K562 (cell line): ENCODE measurements around the gene RYR3. TPM values are rescaled to one million over a fixed set of nuclear protein-coding genes. Genes with fewer than 3 reads are reported as not detected.

ENCODE experiments used
- ATAC-seq: fragments of 200-7000 bp; cut with Tn5 transposase; 3 replicates; pipeline ENCODE4 v1.9.1; 2020; ENCODE audit warnings: moderate library complexity
- BruUV-seq: library from RNA; stranded (reverse); fragments of 400-500 nt; replicated peaks from 2 replicates; lab custom pipeline; 2021; lab: Mats Ljungman, UMichigan
- CTCF ChIA-PET: fragments of 300-600 bp; formaldehyde crosslinking; extraction: SDS; loops from one replicate; lab custom pipeline; 2021; ENCODE audit warnings: low intra/inter-chr PET ratio; lab: Yijun Ruan, JAX
- POLR2A ChIA-PET: fragments of 300-600, 350-650 bp; sonication (Branson Sonifier 250); formaldehyde crosslinking; extraction: SDS; loops from one replicate; lab custom pipeline; 2021; ENCODE audit warnings: antibody characterized with exemption, inconsistent platforms; lab: Yijun Ruan, JAX
- DNase-seq, 4 experiments: peaks; one replicate each; pipeline versions ENCODE4 v3.0.0 to v3.0.0-alpha.2; 2011 to 2018; ENCODE audit warnings: low spot score in 3 of 4, mixed read lengths in 3 of 4; ENCODE audit errors: extremely low read depth in 1 of 4
- FAIRE-seq: peaks from 2 replicates; lab custom pipeline; 2011; peaks lifted over from hg19 to GRCh38; lab: Jason Lieb, UNC
- H2AFZ ChIP-seq: 2 replicates; pipeline ENCODE4 v1.6.0; 2011; ENCODE audit warnings: low read depth, low read length, control low read depth, inconsistent platforms
- H3K27ac ChIP-seq: fragments of 200-600 bp; 3 replicates; pipeline ENCODE4 v1.8.0; 2011; ENCODE audit warnings: low read depth, mild to moderate bottlenecking, control low read depth, inconsistent platforms, low read length, moderate library complexity, mixed read lengths; ENCODE audit errors: extremely low read depth
- H3K27me3 ChIP-seq, 2 experiments: fragments of 300-600 bp in 1 of 2; 2 replicates in 1 of 2; 3 replicates in 1 of 2; pipeline versions ENCODE4 v1.6.0 to v1.8.0; 2011; ENCODE audit warnings: inconsistent platforms in 2 of 2, low read length in 2 of 2, mild to moderate bottlenecking in 1 of 2, mixed read lengths in 1 of 2, moderate library complexity in 1 of 2; ENCODE audit not compliant: control insufficient read depth in 2 of 2, insufficient read depth in 2 of 2
- H3K36me3 ChIP-seq: fragments of 300-600 bp; 3 replicates; pipeline ENCODE4 v1.8.0; 2011; ENCODE audit warnings: mild to moderate bottlenecking, low read length, inconsistent platforms; ENCODE audit not compliant: control insufficient read depth, insufficient read depth
- H3K4me1 ChIP-seq, 2 experiments: fragments of 200-600 bp in 1 of 2; replicated peaks in 1 of 2; 2 replicates in 1 of 2; 3 replicates in 1 of 2; pipeline versions ENCODE4 v1.5.1 to v1.8.0; 2011; ENCODE audit warnings: inconsistent platforms in 2 of 2, low read length in 2 of 2, mild to moderate bottlenecking in 1 of 2, mixed read lengths in 1 of 2, moderate library complexity in 1 of 2; ENCODE audit not compliant: control insufficient read depth in 2 of 2, insufficient read depth in 2 of 2
- H3K4me2 ChIP-seq: 2 replicates; pipeline ENCODE4 v1.6.1; 2011; ENCODE audit warnings: low read length, control low read depth, inconsistent platforms, mixed read lengths; ENCODE audit not compliant: insufficient read depth
- H3K4me3 ChIP-seq: fragments of 200-600 bp; sonication (generic), shearing (Covaris generic); 2 replicates; pipeline ENCODE4 v1.5.1; 2016; ENCODE audit warnings: control low read depth, inconsistent platforms
- H3K79me2 ChIP-seq: fragments of 200-600 bp; 3 replicates; pipeline ENCODE4 v1.8.0; 2011; ENCODE audit warnings: low read length, inconsistent platforms; ENCODE audit not compliant: control insufficient read depth, insufficient read depth
- H3K9ac ChIP-seq, 2 experiments: 2 replicates each; pipeline versions ENCODE4 v1.6.0 to v1.6.1; 2011; ENCODE audit warnings: low read depth in 2 of 2, low read length in 2 of 2, control low read depth in 1 of 2, inconsistent platforms in 1 of 2, mild to moderate bottlenecking in 1 of 2, mixed read lengths in 1 of 2; ENCODE audit not compliant: insufficient read depth in 1 of 2
- H3K9me1 ChIP-seq: one replicate; pipeline ENCODE4 v1.6.0; 2011; ENCODE audit warnings: inconsistent platforms, mild to moderate bottlenecking, low read length, moderate library complexity; ENCODE audit not compliant: control insufficient read depth, insufficient read depth
- H3K9me3 ChIP-seq: replicated peaks from 2 replicates; pipeline ENCODE4 v1.5.1; 2011; ENCODE audit warnings: low read depth, low read length, inconsistent platforms; ENCODE audit not compliant: control insufficient read depth, insufficient read depth
- H4K20me1 ChIP-seq: replicated peaks from 2 replicates; pipeline ENCODE4 v1.6.1; 2011; ENCODE audit warnings: low read length, inconsistent platforms, mixed read lengths; ENCODE audit not compliant: control insufficient read depth, insufficient read depth
- BRCA1 ChIP-seq, 2 experiments: fragments of 450-650 bp in 1 of 2; sonication (generic) in 1 of 2; formaldehyde crosslinking in 1 of 2; IDR thresholded peaks; 2 replicates each; pipeline versions ENCODE4 v1.5.0 to v1.6.1; 2017 to 2020; ENCODE audit warnings: mild to moderate bottlenecking in 1 of 2, missing genetic modification reagents in 1 of 2
- CREB1 ChIP-seq, 2 experiments: sonication (generic) in 1 of 2; formaldehyde crosslinking in 1 of 2; IDR thresholded peaks; 2 replicates each; pipeline versions ENCODE4 v1.6.1 to v1.8.0; 2012 to 2022; ENCODE audit warnings: inconsistent platforms in 1 of 2, mild to moderate bottlenecking in 1 of 2, missing genetic modification reagents in 1 of 2, moderate library complexity in 1 of 2
- DMBX1 ChIP-seq: fragments of 250-450 bp; sonication (Bioruptor Pico); IDR thresholded peaks from 2 replicates; pipeline ENCODE4 v1.8.0; 2022; ENCODE audit warnings: inconsistent platforms, mild to moderate bottlenecking, moderate library complexity, borderline replicate concordance
- EP400 ChIP-seq: fragments of 450-650 bp; IDR thresholded peaks from 2 replicates; pipeline ENCODE4 v1.6.1; 2017; ENCODE audit warnings: antibody characterized with exemption, mild to moderate bottlenecking, moderate library complexity
- ETS2 ChIP-seq: IDR thresholded peaks from 2 replicates; pipeline ENCODE4 v1.6.1; 2016; ENCODE audit warnings: borderline replicate concordance, missing genetic modification characterization, mild to moderate bottlenecking, moderate library complexity, missing compliant biosample characterization; ENCODE audit not compliant: poor library complexity, severe bottlenecking
- HCFC1 ChIP-seq: IDR thresholded peaks from 2 replicates; pipeline ENCODE4 v1.6.1; 2012; ENCODE audit warnings: low read depth, low read length, improper control_type of control experiment
- KDM2B ChIP-seq: fragments of 250-450 bp; sonication (Bioruptor Pico); IDR thresholded peaks from 2 replicates; pipeline ENCODE4 v1.8.0; 2021; ENCODE audit warnings: mild to moderate bottlenecking, moderate library complexity
- MAFK ChIP-seq: IDR thresholded peaks from 2 replicates; pipeline ENCODE4 v1.6.1; 2011; ENCODE audit warnings: low read length, improper control_type of control experiment
- MIER1 ChIP-seq: fragments of 450-650 bp; IDR thresholded peaks from 2 replicates; pipeline ENCODE4 v1.6.1; 2016; ENCODE audit warnings: antibody characterized with exemption, mild to moderate bottlenecking, low read depth
- MXI1 ChIP-seq: IDR thresholded peaks from 2 replicates; pipeline ENCODE4 v1.6.1; 2011; ENCODE audit warnings: low read depth, mild to moderate bottlenecking, improper control_type of control experiment, low read length
- PPARD ChIP-seq: fragments of 250-450 bp; sonication (Bioruptor Pico); IDR thresholded peaks from 2 replicates; pipeline ENCODE4 v1.8.0; 2022; ENCODE audit warnings: inconsistent platforms, mild to moderate bottlenecking, moderate library complexity
- SMAD4 ChIP-seq: fragments of 250-450 bp; sonication (Bioruptor Pico); conservative IDR thresholded peaks from 2 replicates; pipeline ENCODE4 v1.8.0; 2021; ENCODE audit warnings: inconsistent platforms, mild to moderate bottlenecking, moderate library complexity
- TARDBP ChIP-seq: fragments of 450-650 bp; IDR thresholded peaks from 2 replicates; pipeline ENCODE4 v1.6.1; 2016
- ZBTB7A ChIP-seq: IDR thresholded peaks from 2 replicates; pipeline ENCODE4 v1.6.1; 2011; ENCODE audit warnings: low read depth, mild to moderate bottlenecking, low read length, moderate library complexity, borderline replicate concordance; ENCODE audit not compliant: control insufficient read depth
- ZNF280A ChIP-seq: fragments of 450-650 bp; IDR thresholded peaks from 2 replicates; pipeline ENCODE4 v1.6.1; 2018; ENCODE audit warnings: mild to moderate bottlenecking, low read depth; ENCODE audit not compliant: partially characterized antibody
- ZNF695 ChIP-seq: fragments of 450-650 bp; formaldehyde crosslinking; IDR thresholded peaks from 2 replicates; pipeline ENCODE4 v1.4.0; 2020; ENCODE audit warnings: mild to moderate bottlenecking, moderate library complexity
- WGBS: fragments of 100-300 bp; shearing (Covaris generic); methylation state at CpG from one replicate; pipeline ENCODE4 v1.1.6; 2016; ENCODE audit warnings: low coverage, mixed read lengths; ENCODE audit not compliant: insufficient coverage; ENCODE audit errors: missing lambda C conversion rate; 5-methylcytosine and 5-hydroxymethylcytosine counted together
- in situ Hi-C: fragments of 300-500 bp; cut with MboI; formaldehyde crosslinking; loops from 4 replicates; pipeline ENCODE4 v1.15.0; 2018; ENCODE audit warnings: inconsistent platforms, mixed read lengths
- intact Hi-C: fragments of 100-400 bp; cut with micrococcal nuclease; formaldehyde crosslinking; loops from 2 replicates; pipeline ENCODE4 v1.14.2; 2022
- polyA plus RNA-seq, 8 experiments: library from polyadenylated mRNA; depleted of rRNA in 4 of 8; stranded (reverse) in 5 of 8; unstranded in 3 of 8; fragments of >200 nt; fragmentation: Nextera tagmentation in 2 of 8; fragmentation: Illumina TruSeq in 1 of 8; extraction: Ambion mirVana in 2 of 8; extraction: Trizol in 1 of 8; gene quantifications; 2 replicates each; pipeline versions ENCODE4 v1.2.1 to v1.2.3, GENCODE V29; 2011 to 2014; ENCODE audit warnings: inconsistent platforms in 1 of 8, missing spikeins in 1 of 8
- total RNA-seq, 7 experiments: library from RNA; depleted of rRNA in 6 of 7; stranded (reverse); fragments of >200 nt in 6 of 7; fragmentation: Illumina TruSeq in 2 of 7; extraction: Trizol in 2 of 7; gene quantifications; 2 replicates each; pipeline versions ENCODE4 v1.2.1 to v1.2.3, GENCODE V29; 2011 to 2021; ENCODE audit warnings: low replicate concordance in 1 of 7

RYR3 gene
- total and polyA plus RNA-seq, 9 of the 15 experiments (the other 6 are each of a cell fraction or from before 2014, with no cell fraction given), result 0.04 TPM; not detected in 8

GRCh38 chr15:33644304-33644703 is 333.5 kb downstream of the RYR3 start:
- ChIA-PET POLR2A (interaction anchor here (0.7 kb wide), 1 partner anchor 8 kb away, joined by 3 read pairs; no protein-coding TSS in a partner anchor), CTCF (no interaction called here)
- no peak for FAIRE-seq
- H3K27me3 ChIP-seq, result peaks cover 2 to 10% of the 10 kb centered on the region in 2 experiments; a peak in 4 of 5 replicates
- H2AFZ ChIP-seq, result no peak overlapping the region
- BruUV-seq, result no TSS peak
- no peaks in the 10 kb centered on the region for H3K9me1 ChIP-seq
- no peak for TF ChIP-seq MXI1
- in situ Hi-C loops, result no loop called here
- H3K9me3 ChIP-seq, result no peaks in the 10 kb centered on the region
- no peak for DNase-seq
- no peaks in the 10 kb centered on the region for H3K79me2 ChIP-seq
- no peaks in the 10 kb centered on the region for H3K36me3 ChIP-seq
- H3K9ac ChIP-seq, result no peak overlapping the region
- H3K4me2 ChIP-seq, result no peak overlapping the region
- no peak for ATAC-seq
- H3K4me3 ChIP-seq, result no peak overlapping the region
- H3K4me1 ChIP-seq, result no peaks in the 10 kb centered on the region
- 1% methylated on average over 9 of the region's 9 CpGs for WGBS
- H4K20me1 ChIP-seq, result no peaks in the 10 kb centered on the region
- H3K27ac ChIP-seq, result no peak overlapping the region
- intact Hi-C loops, result loop anchor here (10.0 kb wide), 1 partner anchor 60 kb away; no protein-coding TSS in a partner anchor

GRCh38 chr15:33646744-33647143 is 336.0 kb downstream of the RYR3 start:
- no TSS peak for BruUV-seq
- TF ChIP-seq ZNF695 (CRISPR knock-in tag) (no peak), TARDBP (no peak), EP400 (no peak), MAFK (no peak), SMAD4 (no peak), DMBX1 (CRISPR knock-in tag) (no peak), KDM2B (CRISPR knock-in tag) (no peak), ZNF280A (no peak), BRCA1 (IDR thresholded peaks at IDR 0.05) (no peak), BRCA1 (CRISPR knock-in tag; IDR thresholded peaks at IDR 0.05) (no peak), CREB1 (IDR thresholded peaks at IDR 0.05) (no peak), CREB1 (CRISPR knock-in tag; IDR thresholded peaks at IDR 0.05) (no peak), HCFC1 (no peak), MIER1 (no peak), ETS2 (tag) (no peak), ZBTB7A (no peak), PPARD (CRISPR knock-in tag) (no peak)

More at GRCh38 chr15:33646744-33647143, 336.0 kb downstream of the RYR3 start:
- no peak for FAIRE-seq
- no peak for DNase-seq
- Histone ChIP-seq H3K9ac (no peak overlapping the region), H3K79me2 (no peaks in the 10 kb centered on the region), H3K9me3 (no peaks in the 10 kb centered on the region), H2AFZ (no peak overlapping the region), H3K4me2 (no peak overlapping the region), H3K9me1 (no peaks in the 10 kb centered on the region), H4K20me1 (no peaks in the 10 kb centered on the region), H3K4me3 (no peak overlapping the region), H3K4me1 (no peaks in the 10 kb centered on the region), H3K27me3 (peaks cover 2 to 8% of the 10 kb centered on the region in 2 experiments; a peak in 4 of 5 replicates), H3K36me3 (no peaks in the 10 kb centered on the region), H3K27ac (no peak overlapping the region)
- intact Hi-C loops, result loop anchor here (10.0 kb wide), 1 partner anchor 58 kb away; no protein-coding TSS in a partner anchor
- in situ Hi-C loops, result no loop called here
- ChIA-PET CTCF (no interaction called here), POLR2A (no interaction called here)
- no peak for ATAC-seq
- 0% methylated on average over 1 of the region's 1 CpG for WGBS
